Muscle layer of colon (tissue), 2 donors: ENCODE measurements around the gene THAP8.

ENCODE experiments used
- H3K27ac ChIP-seq: one replicate; pipeline ENCODE4 v1.7.0; 2013; ENCODE audit warnings: low read depth, mild to moderate bottlenecking, low read length, moderate library complexity
- H3K27me3 ChIP-seq, 2 donors: one replicate each; pipeline ENCODE4 v1.7.0; 2013; ENCODE audit warnings: low read length in 2 of 2, mild to moderate bottlenecking in 2 of 2; ENCODE audit not compliant: insufficient read depth in 2 of 2, control insufficient read depth in 1 of 2
- H3K36me3 ChIP-seq: one replicate; pipeline ENCODE4 v1.7.0; 2013; ENCODE audit warnings: mild to moderate bottlenecking, low read length; ENCODE audit not compliant: insufficient read depth
- H3K4me1 ChIP-seq: one replicate; pipeline ENCODE4 v1.7.0; 2013; ENCODE audit warnings: mild to moderate bottlenecking, low read length; ENCODE audit not compliant: insufficient read depth
- H3K4me3 ChIP-seq, 2 donors: one replicate each; pipeline ENCODE4 v1.7.0; 2013; ENCODE audit warnings: low read length in 2 of 2, low read depth in 1 of 2, mild to moderate bottlenecking in 1 of 2, moderate library complexity in 1 of 2
- H3K9ac ChIP-seq: one replicate; pipeline ENCODE4 v1.7.0; 2013; ENCODE audit warnings: low read length
- H3K9me3 ChIP-seq: one replicate; pipeline ENCODE4 v1.7.0; 2013; ENCODE audit warnings: mild to moderate bottlenecking, low read length
- donor health status: abdominal sarcoma.
- donor health status: Adenocarcinoma of cecum.

Gene THAP8

DNA sequence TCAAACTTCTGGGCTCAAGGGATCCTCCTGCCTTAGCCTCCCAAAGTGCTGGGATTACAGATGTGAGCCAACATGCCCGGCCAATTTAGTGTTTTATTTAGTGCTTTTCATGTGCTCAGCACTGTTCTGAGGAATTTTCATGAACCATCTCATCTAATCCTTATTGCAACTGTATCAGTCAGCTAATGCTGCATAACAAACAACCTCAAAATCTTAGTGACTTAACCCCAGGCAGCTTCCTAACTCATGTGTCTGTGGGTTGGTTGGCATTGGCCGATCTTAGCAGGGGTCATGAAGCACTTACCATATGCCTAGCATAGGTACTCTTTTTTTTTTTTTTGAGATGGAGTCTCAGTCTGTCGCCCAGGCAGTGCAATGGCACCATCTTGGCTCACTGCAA lies 65.3 kb downstream of the THAP8 start:
- Histone ChIP-seq H3K4me3 (no peak overlapping the region), H3K36me3 (no peaks in the 10 kb centered on the region), H3K4me1 (no peaks in the 10 kb centered on the region), H3K9me3 (no peaks in the 10 kb centered on the region), H3K9ac (no peak overlapping the region), H3K27me3 (peaks cover 8 to 21% of the 10 kb centered on the region in 2 donors), H3K27ac (no peak overlapping the region)

DNA sequence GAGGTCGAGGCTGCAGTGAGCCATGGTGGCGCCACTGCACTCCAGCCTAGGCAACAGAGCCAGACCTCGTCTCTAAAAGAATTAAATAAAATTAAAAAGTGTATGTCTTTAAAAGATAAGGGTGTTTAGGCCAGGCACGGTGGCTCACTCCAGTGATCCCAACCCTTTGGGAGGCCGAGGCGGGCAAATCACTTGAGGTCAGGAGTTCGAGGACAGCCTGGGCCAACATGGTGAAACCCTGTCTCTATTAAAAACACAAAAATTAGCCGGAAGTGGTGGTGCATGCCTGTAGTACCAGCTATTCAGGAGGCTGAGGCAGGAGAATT lies 66.6 kb downstream of the THAP8 start:
- Histone ChIP-seq H3K9me3 (no peaks in the 10 kb centered on the region), H3K27ac (no peak overlapping the region), H3K36me3 (no peaks in the 10 kb centered on the region), H3K27me3 (peaks cover 8 to 21% of the 10 kb centered on the region in 2 donors), H3K4me1 (no peaks in the 10 kb centered on the region), H3K9ac (no peak overlapping the region), H3K4me3 (no peak overlapping the region)

DNA sequence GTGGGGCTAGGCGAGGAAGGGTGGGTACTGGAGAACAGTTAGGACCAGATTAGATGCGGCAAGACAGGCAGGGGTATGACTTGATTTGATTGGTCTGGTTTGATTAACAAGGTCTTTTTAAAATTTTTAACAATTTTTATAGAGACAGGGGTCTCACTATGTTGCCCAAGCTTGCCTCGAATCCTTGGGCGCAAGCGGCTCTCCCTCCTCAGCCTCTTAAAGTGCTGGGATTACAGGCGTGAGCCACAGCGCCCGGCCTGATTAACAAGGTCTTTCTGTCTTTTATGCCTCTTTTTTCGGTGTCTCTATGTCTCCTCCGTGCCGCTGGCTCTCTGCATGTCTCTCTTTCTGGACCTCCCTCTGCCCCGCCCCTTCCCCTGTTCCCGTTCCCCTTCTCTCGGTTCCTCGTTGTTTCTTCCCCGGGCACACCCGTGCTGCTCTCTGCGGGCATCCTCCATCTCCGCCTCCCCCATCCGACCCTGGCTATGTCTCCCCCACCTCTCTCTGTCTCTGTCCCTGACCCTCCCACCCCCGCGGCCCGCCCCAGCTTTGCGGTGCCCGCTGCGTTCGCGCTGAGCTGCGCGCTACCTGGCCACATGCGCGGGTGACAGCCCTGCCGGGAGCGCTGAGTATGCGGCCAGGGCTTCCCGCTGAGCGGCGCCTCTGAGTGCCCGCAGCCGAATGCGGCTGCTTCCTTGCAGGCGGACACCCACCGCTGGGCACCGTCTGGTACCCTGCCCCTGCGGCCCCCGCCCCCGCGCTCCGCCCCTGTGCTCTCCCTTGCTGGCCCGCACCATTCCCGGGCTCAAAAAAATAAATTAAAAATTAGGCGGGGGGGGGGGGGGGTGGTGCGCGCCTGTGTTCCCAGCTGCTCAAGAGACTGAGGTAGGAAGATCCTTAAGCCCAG lies 67.2 kb downstream of the THAP8 start:
- Histone ChIP-seq H3K9me3 (no peaks in the 10 kb centered on the region), H3K27ac (no peak overlapping the region), H3K9ac (no peak overlapping the region), H3K4me1 (no peaks in the 10 kb centered on the region), H3K4me3 (peak overlapping the region in 1 of 2 donors; percentile 11), H3K27me3 (peaks cover 8 to 21% of the 10 kb centered on the region in 2 donors), H3K36me3 (no peaks in the 10 kb centered on the region)

DNA sequence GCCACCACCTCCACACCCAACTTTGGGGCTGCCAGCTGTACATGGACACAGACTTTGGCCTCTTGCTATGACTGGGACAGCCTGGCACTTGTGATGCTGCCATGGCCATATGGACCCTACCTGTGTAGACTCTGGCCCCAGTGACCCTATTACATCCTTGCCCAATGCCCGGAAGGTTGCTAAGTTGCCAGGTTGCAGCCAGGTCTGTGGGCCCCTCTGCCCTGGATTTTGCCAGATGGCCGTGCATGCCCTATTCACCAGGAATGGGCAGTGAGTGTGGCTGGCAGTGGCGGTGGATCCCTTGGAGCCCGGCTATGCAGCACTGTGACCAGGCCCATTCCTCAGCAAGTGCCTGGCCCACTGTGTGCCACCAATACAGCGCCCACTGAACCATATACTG lies 68.0 kb downstream of the THAP8 start:
- H3K36me3 ChIP-seq = no peaks in the 10 kb centered on the region
- peaks cover 8 to 21% of the 10 kb centered on the region in 2 donors for H3K27me3 ChIP-seq
- H3K4me1 ChIP-seq = no peaks in the 10 kb centered on the region
- H3K4me3 ChIP-seq = no peak overlapping the region
- no peak overlapping the region for H3K27ac ChIP-seq
- H3K9me3 ChIP-seq = no peaks in the 10 kb centered on the region
- no peak overlapping the region for H3K9ac ChIP-seq
